Caco-2 (cell line): ENCODE data around the gene ITGAE. TPM values are rescaled to one million over a fixed set of nuclear protein-coding genes. Genes with fewer than 3 reads are reported as not detected.
"Not testable (repeated sequence)": the region's sequence is repeated elsewhere in the genome, so short reads cannot be mapped to it uniquely, and the experiment has no call there.

Experiments
- BruUV-seq: library from RNA; stranded (reverse); fragments of 400-500 nt; replicated peaks from 2 replicates; lab custom pipeline; 2021; lab: Mats Ljungman, UMichigan
- CTCF ChIA-PET: fragments of 300-600 bp; sonication (Branson Sonifier 250); formaldehyde crosslinking; loops from one replicate; lab custom pipeline; 2022; ENCODE audit warnings: antibody characterized with exemption; lab: Charles Lee
- POLR2A ChIA-PET: fragments of 300-600 bp; sonication (Branson Sonifier 250); formaldehyde crosslinking; loops from one replicate; lab custom pipeline; 2022; ENCODE audit warnings: antibody characterized with exemption; lab: Charles Lee
- DNase-seq, 2 experiments: peaks; one replicate each; pipeline versions ENCODE4 v3.0.0 to v3.0.0-alpha.2; 2020 to 2022
- H3K27me3 ChIP-seq: replicated peaks from 2 replicates; pipeline ENCODE4 v1.6.0; 2011; ENCODE audit warnings: low read length; ENCODE audit not compliant: control insufficient read depth, insufficient read depth
- H3K36me3 ChIP-seq: 2 replicates; pipeline ENCODE4 v1.5.1; 2011; ENCODE audit warnings: low read length; ENCODE audit not compliant: control insufficient read depth, insufficient read depth
- H3K4me1 ChIP-seq: fragments of 250-450 bp; sonication (Bioruptor Pico); 2 replicates; pipeline ENCODE4 v1.5.1; 2020; ENCODE audit warnings: mild to moderate bottlenecking
- H3K4me3 ChIP-seq: 2 replicates; pipeline ENCODE4 v1.5.1; 2011; ENCODE audit warnings: low read depth, mild to moderate bottlenecking, control low read depth, low read length
- H3K9me3 ChIP-seq: fragments of 250-450 bp; sonication (Bioruptor Pico); 2 replicates; pipeline ENCODE4 v1.5.1; 2020; ENCODE audit warnings: mild to moderate bottlenecking, moderate library complexity
- H3K27ac Mint-ChIP-seq: one replicate; pipeline ENCODE4 v1.8.0; 2022; ENCODE audit warnings: mixed read lengths; ENCODE audit not compliant: unreplicated experiment
- H3K27me3 Mint-ChIP-seq: one replicate; pipeline ENCODE4 v1.8.0; 2022; ENCODE audit warnings: mixed read lengths; ENCODE audit not compliant: insufficient read depth, unreplicated experiment
- H3K36me3 Mint-ChIP-seq: one replicate; pipeline ENCODE4 v1.8.0; 2022; ENCODE audit warnings: mild to moderate bottlenecking, mixed read lengths; ENCODE audit not compliant: insufficient read depth, unreplicated experiment
- H3K4me1 Mint-ChIP-seq: one replicate; pipeline ENCODE4 v1.8.0; 2022; ENCODE audit warnings: low read depth, mixed read lengths; ENCODE audit not compliant: unreplicated experiment
- H3K4me3 Mint-ChIP-seq: one replicate; pipeline ENCODE4 v1.8.0; 2022; ENCODE audit warnings: mild to moderate bottlenecking, moderate library complexity, mixed read lengths; ENCODE audit not compliant: unreplicated experiment
- H3K9me3 Mint-ChIP-seq: one replicate; pipeline ENCODE4 v1.8.0; 2022; ENCODE audit warnings: mixed read lengths; ENCODE audit not compliant: unreplicated experiment
- intact Hi-C: fragments of 100-400 bp; cut with micrococcal nuclease; formaldehyde crosslinking; loops from one replicate; pipeline ENCODE4 v1.10.0; 2022; ENCODE audit not compliant: unreplicated experiment
- total RNA-seq: library from RNA; stranded (reverse); gene quantifications from 2 replicates; pipeline ENCODE4 v1.2.3, GENCODE V29; 2022
- TF ChIP-seq, protein P1 (sequence below), 2 experiments: fragments of 200-600 bp in 1 of 2; IDR thresholded peaks; 1 replicate in 1 of 2; 2 replicates in 1 of 2; pipeline versions ENCODE4 v1.5.1 to v1.8.0; 2011 to 2022; ENCODE audit warnings: antibody characterized with exemption in 1 of 2, control low read depth in 1 of 2, inconsistent platforms in 1 of 2, low read depth in 1 of 2, low read length in 1 of 2, mild to moderate bottlenecking in 1 of 2, moderate library complexity in 1 of 2; ENCODE audit not compliant: insufficient read depth in 1 of 2, severe bottlenecking in 1 of 2, unreplicated experiment in 1 of 2

Gene ITGAE
- total RNA-seq, 1 experiment from 2014 or later = 12.8 TPM

DNA sequence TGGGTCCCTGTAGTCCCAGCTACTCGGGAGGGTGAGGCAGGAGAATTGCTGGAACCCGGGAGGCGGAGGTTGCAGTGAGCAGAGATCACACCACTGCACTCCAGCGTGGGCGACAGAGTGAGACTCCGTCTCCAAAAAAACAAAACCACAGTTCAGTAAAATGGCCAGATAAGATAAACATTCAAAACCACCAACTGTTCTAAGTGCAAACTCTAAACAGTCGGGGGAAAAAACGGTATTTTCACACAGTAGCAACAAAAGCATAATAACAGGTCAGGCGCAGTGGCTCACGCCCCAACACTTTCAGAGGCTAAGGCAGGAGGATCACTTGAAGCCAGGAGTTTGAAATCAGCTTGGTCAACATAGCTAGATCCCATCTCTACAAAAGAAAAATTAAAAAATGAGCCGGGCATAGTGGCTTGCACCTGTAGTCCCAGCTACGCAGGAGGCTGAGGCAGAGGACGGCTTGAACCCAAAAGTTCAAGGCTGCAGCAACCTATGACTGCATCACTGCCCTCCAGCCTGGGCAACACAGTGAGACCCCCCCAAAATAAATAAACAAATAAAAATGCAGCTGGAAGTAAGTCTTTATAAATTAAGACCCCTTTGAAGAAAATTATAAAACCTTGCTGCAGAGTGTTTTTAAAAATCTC lies 88.1 kb downstream of the ITGAE start:
- BruUV-seq = no TSS peak
- no peak for DNase-seq
- no peaks in the 10 kb centered on the region for H3K4me1 Mint-ChIP-seq
- H3K9me3 Mint-ChIP-seq = no peaks in the 10 kb centered on the region
- H3K4me1 ChIP-seq = no peaks in the 10 kb centered on the region
- ChIA-PET POLR2A (no interaction called here), CTCF (no interaction called here)
- intact Hi-C loops = no loop called here
- no peaks in the 10 kb centered on the region for H3K9me3 ChIP-seq
- H3K4me3 Mint-ChIP-seq = no peak overlapping the region
- no peaks in the 10 kb centered on the region for H3K27me3 Mint-ChIP-seq
- peaks cover 30% of the 10 kb centered on the region for H3K36me3 Mint-ChIP-seq
- TF ChIP-seq, protein P1, sequence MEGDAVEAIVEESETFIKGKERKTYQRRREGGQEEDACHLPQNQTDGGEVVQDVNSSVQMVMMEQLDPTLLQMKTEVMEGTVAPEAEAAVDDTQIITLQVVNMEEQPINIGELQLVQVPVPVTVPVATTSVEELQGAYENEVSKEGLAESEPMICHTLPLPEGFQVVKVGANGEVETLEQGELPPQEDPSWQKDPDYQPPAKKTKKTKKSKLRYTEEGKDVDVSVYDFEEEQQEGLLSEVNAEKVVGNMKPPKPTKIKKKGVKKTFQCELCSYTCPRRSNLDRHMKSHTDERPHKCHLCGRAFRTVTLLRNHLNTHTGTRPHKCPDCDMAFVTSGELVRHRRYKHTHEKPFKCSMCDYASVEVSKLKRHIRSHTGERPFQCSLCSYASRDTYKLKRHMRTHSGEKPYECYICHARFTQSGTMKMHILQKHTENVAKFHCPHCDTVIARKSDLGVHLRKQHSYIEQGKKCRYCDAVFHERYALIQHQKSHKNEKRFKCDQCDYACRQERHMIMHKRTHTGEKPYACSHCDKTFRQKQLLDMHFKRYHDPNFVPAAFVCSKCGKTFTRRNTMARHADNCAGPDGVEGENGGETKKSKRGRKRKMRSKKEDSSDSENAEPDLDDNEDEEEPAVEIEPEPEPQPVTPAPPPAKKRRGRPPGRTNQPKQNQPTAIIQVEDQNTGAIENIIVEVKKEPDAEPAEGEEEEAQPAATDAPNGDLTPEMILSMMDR (IDR thresholded peaks at IDR 0.05; ENCODE audit: insufficient read depth in 1 of 2, low read depth in 1 of 2, low read length in 1 of 2, severe bottlenecking in 1 of 2, unreplicated experiment in 1 of 2) = no peak
- H3K27ac Mint-ChIP-seq = no peak overlapping the region
- H3K27me3 ChIP-seq = no peaks in the 10 kb centered on the region
- no peaks in the 10 kb centered on the region for H3K36me3 ChIP-seq
- H3K4me3 ChIP-seq = no peak overlapping the region

DNA sequence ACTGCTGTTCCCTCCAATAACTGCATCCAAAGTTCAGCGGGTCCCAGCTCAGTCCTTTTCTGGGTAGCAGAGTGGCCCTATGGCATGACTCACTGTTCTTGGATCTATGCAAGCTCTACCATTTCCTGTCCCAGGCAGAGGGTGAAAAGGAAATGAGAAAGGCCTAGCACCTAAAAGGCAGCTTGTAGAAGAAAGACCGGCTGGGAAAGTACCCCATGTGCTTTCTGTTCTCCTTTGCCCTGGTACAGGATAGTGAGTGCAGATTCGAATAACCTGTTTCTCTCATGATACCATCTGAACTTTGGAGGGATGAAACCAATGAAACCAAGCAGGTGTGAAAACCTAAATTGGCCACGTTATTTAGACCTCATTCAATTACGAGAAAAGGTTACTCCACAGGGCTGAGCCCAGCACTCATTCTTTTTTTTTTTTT lies 90.0 kb downstream of the ITGAE start:
- TF ChIP-seq, protein P1 (IDR thresholded peaks at IDR 0.05; ENCODE audit: insufficient read depth in 1 of 2, low read depth in 1 of 2, low read length in 1 of 2, severe bottlenecking in 1 of 2, unreplicated experiment in 1 of 2) = no peak
- BruUV-seq = no TSS peak

DNA sequence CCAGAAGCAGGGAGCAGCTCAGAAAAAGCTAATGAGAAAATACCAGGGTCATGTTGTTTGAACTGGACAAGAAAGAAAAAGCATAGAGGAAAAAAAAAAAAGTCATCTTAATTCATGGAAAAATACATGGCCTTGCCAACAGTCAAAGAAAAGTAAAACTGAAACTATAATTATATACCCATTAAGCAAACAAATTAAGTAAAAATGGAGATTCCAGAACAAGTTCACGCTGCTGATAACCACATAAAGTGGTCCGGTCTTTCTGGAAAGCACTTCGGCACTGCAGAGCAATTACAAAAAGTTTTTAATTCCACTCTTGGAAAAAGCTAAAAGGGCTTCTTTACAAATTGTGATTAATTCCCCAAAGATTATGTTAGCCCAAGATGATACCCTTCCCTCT lies 92.6 kb downstream of the ITGAE start:
- CTCF ChIA-PET = interaction anchor here (0.7 kb wide), 1 partner anchor 663 kb away, joined by 4 read pairs; no protein-coding TSS in a partner anchor
- TF ChIP-seq, protein P1 (IDR thresholded peaks at IDR 0.05; ENCODE audit: insufficient read depth in 1 of 2, low read depth in 1 of 2, low read length in 1 of 2, severe bottlenecking in 1 of 2, unreplicated experiment in 1 of 2) = no peak
- Histone ChIP-seq H3K4me1 (no peaks in the 10 kb centered on the region), H3K27me3 (no peaks in the 10 kb centered on the region), H3K4me3 (no peak overlapping the region), H3K36me3 (no peaks in the 10 kb centered on the region), H3K9me3 (no peaks in the 10 kb centered on the region)
- Mint-ChIP-seq H3K4me1 (no peaks in the 10 kb centered on the region), H3K4me3 (no peak overlapping the region), H3K27me3 (no peaks in the 10 kb centered on the region), H3K36me3 (peaks cover 9% of the 10 kb centered on the region), H3K9me3 (no peaks in the 10 kb centered on the region), H3K27ac (no peak overlapping the region)
- no TSS peak for BruUV-seq
- POLR2A ChIA-PET = no interaction called here
- DNase-seq = no peak
- intact Hi-C loops = no loop called here

More for the DNA sequence above, 90.0 kb downstream of the ITGAE start:
- ChIA-PET POLR2A (no interaction called here), CTCF (no interaction called here)
- Histone ChIP-seq H3K4me1 (no peaks in the 10 kb centered on the region), H3K9me3 (no peaks in the 10 kb centered on the region), H3K4me3 (no peak overlapping the region), H3K36me3 (no peaks in the 10 kb centered on the region), H3K27me3 (no peaks in the 10 kb centered on the region)
- intact Hi-C loops = no loop called here
- Mint-ChIP-seq H3K4me3 (no peak overlapping the region), H3K4me1 (no peaks in the 10 kb centered on the region), H3K27ac (no peak overlapping the region), H3K36me3 (peaks cover 19% of the 10 kb centered on the region), H3K9me3 (no peaks in the 10 kb centered on the region), H3K27me3 (no peaks in the 10 kb centered on the region)
- DNase-seq = no peak

DNA sequence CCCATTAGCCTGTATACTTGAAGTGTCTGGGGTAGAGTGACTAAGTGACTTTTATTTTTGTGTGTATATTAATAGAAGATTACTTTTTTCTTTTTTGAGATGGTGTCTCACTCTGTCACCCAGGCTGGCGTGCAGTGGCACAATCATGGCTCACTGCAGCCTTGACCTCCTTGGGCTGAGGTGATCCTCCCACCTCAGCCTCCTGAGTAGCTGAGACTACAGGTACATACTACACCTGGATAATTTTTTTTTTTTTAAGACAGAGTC lies 95.3 kb downstream of the ITGAE start:
- H3K27me3 Mint-ChIP-seq, DNase-seq, H3K36me3 Mint-ChIP-seq, intact Hi-C loops, H3K9me3 ChIP-seq, H3K4me1 Mint-ChIP-seq, H3K9me3 Mint-ChIP-seq, H3K4me3 Mint-ChIP-seq, H3K36me3 ChIP-seq, H3K27ac Mint-ChIP-seq, CTCF ChIA-PET, H3K4me3 ChIP-seq, BruUV-seq, H3K27me3 ChIP-seq, H3K4me1 ChIP-seq, POLR2A ChIA-PET: not testable (repeated sequence)
